ENCODE measurements around the gene NXPE1.

- TF ChIP-seq CTCF (IDR thresholded peaks at IDR 0.05) (no peak), POLR2A (IDR thresholded peaks at IDR 0.05) (no peak)
Measured at GRCh38 chr11:114525682-114526081, 34.0 kb downstream of the NXPE1 start.
